HG02938 (cell line): Measurements from ENCODE around the gene PIANP.

ENCODE experiments used
- ATAC-seq: cut with Tn5 transposase; IDR thresholded peaks from one replicate; pipeline ENCODE4 v1.9.1; 2021; ENCODE audit warnings: mild to moderate bottlenecking, moderate library complexity; ENCODE audit not compliant: unreplicated experiment

Gene PIANP

DNA sequence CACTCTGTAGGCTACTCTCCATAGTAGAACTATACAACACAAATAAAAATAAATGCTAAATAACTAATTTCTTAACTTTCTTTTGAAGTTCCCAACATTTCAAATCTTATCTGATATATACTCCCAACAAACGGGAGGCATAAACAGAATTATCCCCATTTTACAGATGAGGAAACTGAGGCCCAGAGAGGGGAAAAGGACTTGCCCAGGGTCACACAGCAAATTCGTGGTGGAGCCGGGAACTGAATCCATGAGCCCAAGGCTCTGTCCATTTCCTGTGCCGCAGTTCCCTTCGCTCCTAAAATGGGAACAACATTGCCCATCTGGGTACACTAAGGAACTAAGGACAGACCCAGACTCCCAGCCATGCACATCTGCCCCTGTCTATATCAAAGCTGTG, 23.7 kb downstream of the PIANP start:
- no peak for ATAC-seq

DNA sequence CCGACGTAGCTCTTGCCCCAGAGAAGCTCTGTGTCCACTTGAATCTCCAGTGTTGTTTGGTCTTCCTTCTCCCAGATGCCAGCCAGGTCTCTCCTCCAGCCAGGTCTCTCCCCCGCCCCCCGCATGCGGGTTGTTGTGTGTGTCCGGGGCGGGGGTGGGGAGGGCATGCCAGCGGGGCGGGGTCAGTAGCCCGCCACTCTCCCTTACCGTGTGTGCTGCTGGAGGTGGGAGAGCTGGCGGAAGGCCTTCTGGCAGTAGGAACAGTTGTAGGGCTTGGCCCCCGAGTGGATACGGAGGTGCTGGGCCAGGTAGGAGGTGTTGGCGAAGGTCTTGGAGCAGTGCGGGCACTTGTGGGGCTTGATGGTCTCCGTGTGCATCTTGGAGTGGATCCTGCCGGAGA, 28.5 kb downstream of the PIANP start:
- ATAC-seq = no peak

DNA sequence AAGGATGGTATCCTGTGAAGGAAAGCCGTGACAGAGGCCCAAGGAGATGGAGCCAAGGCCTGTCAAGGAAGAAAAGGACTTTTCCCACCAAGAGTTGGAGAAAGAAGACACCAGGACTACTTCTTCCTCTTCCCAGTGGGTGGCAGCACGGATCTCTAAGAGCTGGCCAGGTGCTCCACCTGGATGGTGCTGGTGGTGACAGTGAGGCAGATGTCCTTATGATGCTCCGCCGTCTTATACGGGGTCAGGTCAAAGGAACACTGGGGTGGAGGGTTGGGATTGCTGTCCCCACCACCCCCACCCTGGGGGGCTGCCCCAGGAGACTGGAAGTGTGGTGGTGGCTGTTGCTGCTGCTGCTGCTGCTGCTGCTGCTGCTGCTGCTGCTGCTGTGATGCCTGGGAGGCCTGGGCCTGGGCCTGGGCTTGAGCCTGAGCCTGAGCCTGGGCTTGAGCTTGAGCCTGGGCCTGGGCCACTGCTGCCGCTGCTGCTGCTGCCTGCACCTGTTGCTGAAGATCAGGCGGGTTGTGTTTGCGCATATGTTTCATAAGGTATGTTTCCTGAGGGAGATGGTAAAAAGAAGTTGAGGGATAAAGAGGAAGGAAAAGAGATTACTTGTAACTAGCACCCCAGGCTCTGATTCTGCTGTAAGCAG, 32.9 kb downstream of the PIANP start:
- no peak for ATAC-seq

DNA sequence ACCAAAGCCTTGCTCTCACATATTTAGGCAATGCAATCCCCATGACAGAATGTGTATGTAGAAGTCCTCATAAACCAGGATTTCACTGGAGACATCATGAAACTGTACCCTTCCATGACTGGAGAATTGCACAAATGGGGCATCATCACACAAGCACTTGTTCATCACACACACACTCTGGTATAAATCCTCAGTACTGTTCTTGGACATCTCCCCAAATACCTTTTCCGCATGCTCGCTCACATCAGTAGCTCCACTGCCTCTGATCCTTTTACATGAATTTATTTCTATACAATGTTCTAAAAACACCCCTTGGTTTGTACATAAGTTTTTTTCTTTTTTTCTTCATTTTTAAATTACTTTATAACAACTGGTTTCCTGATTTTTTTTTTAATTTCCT, 34.4 kb downstream of the PIANP start:
- ATAC-seq = no peak

DNA sequence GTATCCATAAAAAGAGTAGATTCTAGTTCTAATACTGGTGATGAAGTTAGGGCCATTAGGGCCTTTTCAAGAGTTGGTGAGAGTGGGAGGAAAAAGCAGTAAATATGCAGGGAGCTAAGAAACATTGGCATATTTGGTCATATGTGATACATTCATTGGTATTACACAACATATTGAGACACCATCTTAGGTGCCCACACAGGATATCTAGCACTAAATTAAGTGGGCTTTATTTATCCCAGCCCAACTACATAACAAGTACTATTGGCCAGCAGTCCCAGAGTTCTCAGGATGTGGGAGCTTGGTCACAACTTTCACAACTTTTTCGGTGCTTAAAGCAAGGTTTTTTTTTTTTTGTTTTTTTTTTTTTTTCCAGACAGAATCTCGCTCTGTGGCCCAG, 35.7 kb downstream of the PIANP start:
- no peak for ATAC-seq

DNA sequence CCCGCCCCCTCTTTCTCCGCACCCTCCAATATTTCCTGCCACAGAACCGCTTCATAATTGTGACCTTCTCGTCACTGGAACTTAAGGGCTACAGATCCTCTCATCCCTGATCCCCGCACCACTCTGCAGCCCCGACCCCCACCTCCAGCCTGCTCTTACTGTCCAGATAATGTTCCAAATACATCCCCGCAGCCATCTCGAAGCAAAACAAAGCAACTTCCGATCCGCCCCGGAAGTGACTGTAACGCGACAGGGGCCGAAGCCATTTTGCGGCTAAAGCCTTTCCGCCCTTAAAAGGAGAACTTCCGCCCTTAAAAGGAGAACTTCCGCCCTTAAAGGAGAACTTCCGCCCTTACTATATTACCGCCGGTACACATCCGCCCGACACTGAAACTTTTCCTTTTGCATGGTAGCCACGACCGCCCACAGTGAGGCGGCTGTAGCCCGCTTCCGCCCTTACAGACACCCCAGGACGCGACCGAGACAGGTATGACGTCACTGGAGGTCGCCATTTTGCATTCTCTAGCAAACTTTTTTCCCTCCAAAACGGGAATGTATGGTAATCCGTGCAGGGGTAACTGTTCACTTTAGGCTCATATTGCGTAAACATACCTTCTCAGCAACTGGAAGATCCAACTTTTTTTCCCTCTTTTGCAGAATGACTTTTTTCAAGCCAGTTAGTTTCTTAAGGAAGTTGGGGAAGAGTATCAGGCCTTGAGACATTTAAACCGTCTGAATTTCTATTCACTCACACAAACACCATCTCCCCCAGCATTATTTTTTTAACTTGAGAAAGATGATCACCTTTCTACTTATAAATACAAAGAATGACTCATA, 37.5 kb downstream of the PIANP start, which contains the start of gene ING4:
Gene ING4 (minus strand): TSS at position 214 of the 837 bp plus-strand sequence. CDS start 18 bp downstream, at position 196.
- peak; percentile 97 for ATAC-seq

DNA sequence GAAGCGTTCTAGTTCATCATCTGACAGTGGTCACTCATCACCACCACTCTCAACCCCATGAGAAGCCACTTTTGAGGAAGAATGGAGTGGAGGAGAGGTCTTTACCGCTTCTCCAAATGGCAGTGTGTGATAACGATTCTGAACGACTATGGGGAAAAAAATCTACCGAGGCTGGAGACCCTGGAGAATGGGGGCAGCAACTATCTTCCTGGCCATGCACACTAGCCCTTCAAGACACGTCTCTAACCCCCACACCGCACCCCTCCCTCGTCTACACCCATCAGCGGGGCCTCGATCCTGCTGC, 38.1 kb downstream of the PIANP start:
- no peak for ATAC-seq

DNA sequence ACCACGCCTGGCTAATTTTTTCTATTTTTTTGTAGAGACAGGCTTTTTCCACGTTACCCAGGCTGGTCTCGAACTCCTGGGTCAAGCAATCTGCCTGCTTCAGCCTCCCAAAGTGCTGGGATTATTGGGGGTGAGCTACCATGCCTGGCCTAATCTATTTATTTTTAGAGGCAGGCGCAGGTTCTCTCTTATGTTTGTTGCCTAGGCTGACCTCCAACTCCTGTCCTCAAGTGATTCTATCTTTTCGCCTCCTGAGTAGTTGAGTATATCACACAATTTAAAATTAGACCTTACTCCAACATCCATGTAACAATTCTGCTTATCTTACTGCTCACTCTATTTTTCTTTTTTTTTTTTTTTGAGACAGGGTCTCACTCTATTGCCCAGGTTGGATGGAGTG, 46.6 kb downstream of the PIANP start:
- no peak for ATAC-seq

DNA sequence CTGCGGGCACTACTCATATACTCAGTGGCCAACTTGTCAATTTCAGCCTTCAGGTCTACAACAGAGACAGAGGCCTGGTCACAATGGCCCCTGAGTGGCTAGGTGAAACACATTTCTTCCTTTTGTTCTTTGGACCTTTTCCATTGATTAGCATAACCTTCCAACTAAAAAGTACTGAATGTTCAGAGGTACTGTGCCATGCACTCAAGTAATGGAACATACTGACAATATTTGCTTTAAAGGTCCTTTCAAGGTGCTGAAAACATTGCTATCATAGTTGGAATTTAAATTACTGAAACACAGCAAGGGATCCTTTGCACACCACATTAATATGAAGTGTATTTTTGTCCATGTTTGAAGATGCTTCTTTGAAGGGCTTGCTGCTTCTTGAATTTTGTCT, 47.3 kb downstream of the PIANP start:
- ATAC-seq = no peak

DNA sequence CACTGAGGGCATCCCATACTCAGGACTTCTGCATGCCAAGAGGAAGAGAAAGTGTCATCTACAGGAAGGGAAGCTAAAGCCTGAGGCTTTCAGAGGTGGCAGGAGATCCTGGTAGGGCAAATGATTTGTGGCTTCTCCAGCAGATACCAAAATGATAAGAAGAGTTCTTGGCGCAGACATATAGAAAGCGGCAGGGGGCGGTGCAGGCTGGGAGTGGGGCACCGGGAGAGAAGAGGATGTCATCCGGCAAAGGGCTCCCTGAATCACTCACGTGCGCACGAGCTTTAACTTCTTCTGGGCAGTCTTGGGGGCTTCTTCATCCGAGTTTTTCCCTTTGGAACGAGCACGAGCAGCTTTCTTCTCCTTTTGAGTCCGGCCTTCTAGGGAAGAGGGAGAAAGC, 48.2 kb downstream of the PIANP start:
- ATAC-seq = no peak

DNA sequence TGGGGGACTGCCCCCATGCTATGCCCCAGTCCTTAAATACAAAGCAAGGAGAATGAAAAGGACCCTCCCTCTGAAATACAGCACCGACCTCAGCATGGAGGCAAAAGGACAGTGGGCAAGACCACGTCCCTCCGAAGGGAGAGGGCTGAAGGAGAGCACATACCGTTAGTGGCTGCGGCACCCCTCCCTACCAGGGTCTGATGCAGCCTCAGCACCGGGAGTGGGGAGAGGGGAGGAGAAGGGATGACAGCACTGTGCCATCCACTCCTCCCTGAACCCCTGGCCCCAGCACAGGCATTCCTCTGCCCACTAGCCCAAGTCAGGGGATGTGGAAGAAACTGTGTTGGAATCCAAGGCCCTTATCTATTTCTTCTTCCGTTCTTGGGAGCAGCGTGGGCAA, 49.8 kb downstream of the PIANP start:
- ATAC-seq = no peak

DNA sequence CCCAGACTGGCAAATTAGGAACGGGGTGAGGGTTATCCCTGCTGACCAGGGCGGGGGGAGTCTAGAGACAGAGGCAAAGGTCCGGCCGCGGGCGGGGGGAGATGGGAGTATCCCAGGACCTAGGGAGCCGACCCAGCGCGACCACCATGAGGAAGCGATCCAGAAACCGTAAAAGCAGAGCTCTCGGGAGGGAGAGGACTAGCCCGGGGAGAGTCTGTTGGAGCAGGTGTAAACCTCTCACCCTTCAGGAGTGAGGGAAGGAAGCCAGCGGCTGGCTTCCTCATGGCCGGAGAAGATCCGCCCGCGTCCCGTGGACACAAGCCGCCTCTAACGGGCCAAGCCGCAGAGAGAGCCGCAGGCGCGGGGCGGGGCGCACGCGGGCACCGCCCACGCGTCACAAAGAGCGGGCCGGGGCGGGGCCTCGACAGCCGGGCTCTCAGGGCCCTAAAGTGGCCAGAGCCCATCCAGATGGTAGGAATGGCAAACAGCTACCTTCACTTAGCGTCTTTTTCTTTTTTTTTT, 53.5 kb downstream of the PIANP start, which contains the start of gene ACRBP:
Gene ACRBP (minus strand): TSS at position 350 of the 522 bp plus-strand sequence. CDS start 66 bp downstream, at position 284.
- no peak for ATAC-seq

DNA sequence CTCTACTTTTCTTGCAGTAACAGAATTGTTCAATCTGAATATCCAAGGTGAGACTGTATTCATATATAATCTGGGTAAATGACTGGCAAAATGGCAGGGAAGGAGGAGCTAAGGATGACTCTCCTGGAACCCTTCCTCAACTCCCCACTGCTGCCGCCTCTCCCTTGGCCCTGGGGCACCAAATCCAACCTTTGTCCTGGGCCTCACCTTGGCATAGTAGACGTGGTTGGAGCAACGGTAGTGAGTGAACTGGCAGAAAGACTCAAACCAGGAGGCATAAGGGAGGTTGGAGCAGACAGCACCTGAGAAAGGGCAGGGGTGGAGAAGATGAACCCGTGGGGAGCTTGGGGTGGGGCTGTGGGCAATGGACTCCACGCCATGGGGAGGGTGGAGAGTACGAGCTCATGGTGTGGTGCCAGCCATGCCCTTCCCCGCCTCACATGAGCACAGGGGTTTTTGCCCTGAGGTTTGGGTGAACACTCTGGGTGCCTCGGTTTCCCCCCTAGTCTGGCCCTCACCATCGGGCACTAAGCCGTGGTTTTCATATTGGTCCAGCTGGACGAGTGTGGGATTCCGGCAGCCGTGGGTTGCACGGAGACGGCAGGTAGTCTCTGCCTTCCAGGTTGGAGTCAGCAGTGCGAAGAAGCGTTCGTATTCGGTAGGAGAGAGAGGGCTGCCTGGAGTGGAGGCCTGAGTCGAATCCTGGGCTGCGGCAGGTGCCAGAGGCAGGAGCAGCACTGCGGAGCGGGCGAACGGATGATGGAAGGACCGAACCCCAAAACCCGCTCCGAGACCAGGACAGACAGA, 54.1 kb downstream of the PIANP start:
- no peak for ATAC-seq

DNA sequence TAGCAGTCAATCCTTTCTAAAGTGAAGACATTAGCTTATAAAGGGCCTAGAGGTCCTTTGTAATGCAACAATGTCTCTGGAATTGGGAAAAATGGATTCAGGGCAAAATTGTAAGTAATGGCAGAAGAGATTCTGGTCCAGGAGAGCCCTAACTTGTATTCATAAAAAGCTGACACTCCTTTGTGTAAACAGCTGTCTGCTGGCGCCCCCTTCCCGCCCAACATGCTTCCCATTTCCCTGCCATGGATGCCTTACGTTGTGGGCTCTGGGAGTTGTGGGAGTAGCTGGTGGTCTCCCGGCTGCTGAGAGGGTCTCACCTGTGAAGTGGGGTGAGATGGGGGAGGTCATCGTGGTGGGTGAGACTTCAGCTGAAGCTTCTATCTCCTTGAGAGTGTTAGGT, 55.7 kb downstream of the PIANP start:
- no peak for ATAC-seq

DNA sequence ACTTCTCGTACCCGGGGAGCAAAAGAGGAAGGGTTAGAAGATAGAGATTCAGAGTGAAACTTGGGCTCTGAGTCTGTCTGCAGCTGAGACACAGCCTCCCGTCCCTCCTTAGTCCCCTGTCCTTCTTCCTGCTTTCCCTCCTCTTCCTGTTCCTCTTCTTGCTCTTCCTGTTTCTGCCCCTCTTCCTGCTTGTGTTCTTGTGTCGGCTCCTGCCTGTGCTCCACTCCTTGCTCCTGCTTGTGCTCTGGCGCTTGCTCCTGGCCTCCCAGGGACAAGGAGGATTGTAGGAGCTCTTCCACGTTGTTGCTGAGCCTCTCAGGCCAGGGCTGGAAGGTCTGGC, 56.4 kb downstream of the PIANP start:
- no peak for ATAC-seq
